Iris pigment epithelial cell (primary cell): Measurements from ENCODE around the gene TEKT3.

Source experiments
- DNase-seq: peaks from one replicate; pipeline ENCODE4 v3.0.0-alpha.2; 2011; ENCODE audit warnings: low read depth

Gene TEKT3

DNA sequence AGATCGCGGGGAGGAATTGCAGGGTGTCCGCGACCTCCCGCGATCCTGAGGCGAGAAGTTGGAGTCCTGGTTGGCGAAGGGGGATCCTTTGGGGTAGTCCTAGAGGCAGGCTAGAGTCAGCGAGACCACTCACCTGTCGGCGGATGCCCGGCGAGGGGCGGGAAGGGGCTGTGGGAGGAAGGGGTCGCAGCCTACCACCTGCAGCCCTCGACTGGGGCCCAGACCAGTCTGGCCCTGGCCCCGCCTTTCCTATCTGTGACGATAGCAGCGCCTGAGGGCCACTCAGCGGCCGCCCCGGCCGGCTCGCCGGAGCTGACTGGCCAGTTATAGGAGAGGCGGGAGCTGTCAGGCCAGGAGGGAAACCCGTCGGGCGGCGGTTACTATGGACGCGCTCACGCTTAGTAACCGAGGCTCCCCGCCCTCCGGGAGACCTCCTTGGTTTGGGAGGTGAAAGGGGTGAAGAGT lies at the start of gene TEKT3:
TSS of gene TEKT3 (minus strand) at position 213 of the 465 bp plus-strand sequence. CDS start 10,012 bp downstream, outside the sequence.
- peak; percentile 83 for DNase-seq

DNA sequence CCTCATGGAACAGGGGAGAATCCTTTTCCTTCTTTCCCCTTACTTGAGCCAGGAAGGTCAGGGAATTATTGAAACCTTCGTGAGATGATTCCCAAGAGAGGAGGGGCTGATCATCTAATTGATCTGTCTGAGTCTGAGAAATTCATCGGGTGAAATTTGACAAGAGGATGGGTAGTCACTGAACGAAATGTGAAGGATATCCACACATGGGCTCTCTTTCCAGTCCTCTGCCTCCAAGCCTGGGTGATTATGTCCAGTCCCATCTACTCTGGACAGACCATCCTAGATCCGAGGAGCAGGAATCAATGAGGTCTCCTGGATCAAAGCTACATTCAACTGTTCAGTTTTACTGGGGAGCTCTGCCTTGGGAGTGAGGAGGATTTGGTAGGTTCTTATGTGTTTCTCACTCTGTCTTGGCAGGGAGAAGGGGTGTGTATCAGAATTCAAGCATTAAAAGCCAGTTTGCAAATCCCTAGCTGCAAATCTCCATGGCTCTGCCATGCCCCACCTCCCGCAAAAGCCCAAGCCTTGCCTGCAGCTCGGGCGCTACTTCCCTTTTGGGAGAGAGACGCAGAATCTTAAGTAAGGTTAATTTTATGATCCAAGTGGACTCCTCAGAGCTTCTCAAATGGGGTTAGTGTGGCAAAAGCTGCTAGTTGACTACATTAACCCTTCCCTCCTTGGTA lies 47.1 kb upstream of the TEKT3 start:
- no peak for DNase-seq

DNA sequence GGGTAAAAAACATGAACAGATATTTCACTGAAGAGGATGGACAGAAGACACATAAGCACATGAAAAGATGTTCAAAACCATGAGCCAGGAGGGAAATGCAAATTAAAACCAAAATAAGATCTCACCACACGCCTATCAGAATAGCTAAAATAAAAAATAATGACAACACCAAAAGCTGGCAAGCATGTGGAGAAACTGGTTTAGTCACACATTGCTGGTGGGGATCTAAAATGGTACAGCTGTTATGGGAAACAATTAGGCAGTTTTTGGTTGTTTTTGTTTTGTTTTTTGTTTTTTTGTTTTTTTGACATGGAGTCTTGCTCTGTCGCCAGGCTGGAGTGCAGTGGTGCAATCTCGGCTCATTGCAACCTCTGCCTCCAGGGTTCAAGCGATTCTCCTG lies 44.7 kb upstream of the TEKT3 start:
- DNase-seq: no peak

DNA sequence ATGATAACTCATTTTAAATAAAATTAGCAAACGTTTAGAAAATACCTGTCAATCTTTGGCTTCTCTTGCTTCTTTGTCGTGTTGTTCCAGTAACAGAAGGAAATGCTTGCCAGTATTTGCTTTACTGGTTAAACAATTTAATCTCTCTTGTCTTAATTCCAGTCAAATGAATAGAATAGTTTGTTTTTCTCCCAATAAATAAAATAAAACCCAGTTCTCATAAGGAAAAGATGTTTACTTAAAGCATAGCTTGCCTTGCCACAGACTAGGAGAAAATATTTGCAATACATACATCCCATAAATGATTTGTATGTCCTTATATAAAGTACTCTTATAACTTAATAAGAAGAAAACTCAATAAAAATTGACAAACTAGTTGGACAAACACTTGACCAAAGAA lies 43.9 kb upstream of the TEKT3 start:
- DNase-seq: no peak

DNA sequence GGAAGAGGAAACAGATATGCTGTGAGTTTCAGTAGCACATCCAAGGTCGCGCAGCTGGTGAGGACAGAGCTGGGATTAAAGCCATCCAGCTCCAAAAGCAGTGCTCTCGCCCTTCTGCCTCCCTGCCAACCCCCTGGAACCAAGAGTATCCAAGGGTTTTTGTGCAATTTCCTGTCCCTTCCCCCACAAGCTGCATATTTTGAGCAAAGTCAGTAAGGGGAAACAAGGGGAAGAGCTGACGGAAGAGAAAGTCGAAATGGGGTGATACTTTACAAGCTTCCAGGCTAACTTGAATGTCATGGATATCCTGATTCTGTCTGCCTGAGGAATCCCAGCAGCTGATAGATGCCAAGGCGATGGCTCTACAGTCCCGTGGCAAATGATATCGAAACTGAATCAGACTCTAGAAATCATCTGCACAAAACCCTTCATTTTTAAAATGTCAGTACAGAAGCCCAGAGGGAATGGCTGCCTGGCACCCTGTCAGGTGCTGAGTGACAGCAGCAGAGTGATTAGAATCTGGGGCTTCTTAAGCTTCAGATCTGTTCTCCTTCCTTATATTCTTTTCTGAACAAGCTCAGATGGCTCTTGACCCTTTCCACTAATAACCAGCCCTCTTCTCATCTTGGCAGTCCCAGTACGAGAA lies 42.9 kb upstream of the TEKT3 start:
- peak; percentile 15 for DNase-seq

DNA sequence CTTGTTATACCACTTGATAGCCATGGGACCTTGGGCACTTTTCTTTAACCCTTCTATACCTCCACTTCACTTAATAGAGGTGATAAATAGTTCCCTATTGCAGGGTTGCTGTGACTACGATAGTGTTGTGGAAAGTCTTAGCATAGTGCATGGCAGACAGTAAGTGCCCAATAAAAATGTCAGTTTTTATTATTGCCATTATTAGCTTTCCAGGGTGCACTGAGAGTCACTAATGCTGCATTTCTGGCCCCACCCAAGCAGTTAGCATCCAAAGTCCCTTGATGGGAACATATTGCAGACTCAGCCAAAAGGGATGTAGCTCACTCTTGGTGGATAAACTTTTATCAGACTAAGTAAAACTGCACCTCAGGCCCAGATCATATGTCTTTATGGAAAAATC lies 41.5 kb upstream of the TEKT3 start:
- no peak for DNase-seq

DNA sequence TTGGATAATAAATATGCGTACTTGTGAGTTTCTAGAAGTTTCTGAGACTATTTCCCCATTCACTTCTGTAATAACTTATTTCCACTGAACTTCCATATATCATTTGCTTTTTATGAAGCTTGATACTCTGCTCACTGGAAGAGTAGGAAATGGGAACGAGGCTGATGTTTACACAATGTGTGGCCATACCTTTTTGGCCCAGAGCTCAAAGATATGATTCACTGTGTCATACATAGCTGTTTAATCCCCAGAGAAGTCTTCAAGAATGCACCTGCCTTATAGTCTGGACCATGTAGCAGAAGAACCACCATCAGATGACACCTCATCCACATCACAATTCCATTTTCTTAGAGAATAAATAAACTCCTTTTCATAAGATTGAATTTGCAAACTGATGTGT lies 40.3 kb upstream of the TEKT3 start:
- peak; percentile 57 for DNase-seq

DNA sequence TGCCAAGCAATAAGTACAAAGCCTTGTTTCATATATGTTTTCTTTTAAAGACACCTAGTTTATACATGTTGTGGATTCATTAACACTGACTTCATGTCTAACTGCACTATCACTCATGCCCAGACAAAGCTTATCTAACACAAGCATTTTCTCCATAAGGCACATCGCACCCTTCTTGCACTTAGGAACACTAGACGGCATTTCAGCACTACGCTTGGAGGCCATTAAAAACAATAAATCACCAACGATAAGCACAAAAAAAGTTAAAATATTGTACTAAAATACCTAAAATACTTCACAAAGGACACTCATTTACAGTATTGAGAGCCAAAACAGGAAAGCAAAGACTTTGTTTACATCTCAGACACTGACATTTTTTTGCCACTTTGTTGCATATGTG lies 39.0 kb upstream of the TEKT3 start:
- DNase-seq: no peak

DNA sequence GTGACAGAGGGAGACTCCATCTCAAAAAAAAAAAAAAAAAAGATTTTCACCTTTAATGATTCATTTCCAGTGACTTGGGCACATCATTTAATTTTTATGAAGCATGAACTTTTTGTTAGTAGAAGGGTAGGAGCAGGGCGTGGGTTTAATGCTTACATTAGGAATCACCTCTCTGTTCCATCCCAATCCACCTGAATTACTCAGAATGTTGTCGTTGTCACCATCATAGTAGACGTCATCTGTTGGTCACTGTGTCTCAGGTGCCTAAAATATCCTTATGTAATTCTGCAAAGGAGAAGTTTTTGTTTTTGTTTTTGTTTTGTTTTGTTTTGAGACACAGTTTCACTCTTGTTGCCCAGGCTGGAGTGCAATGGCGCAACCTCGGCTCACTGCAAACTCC lies 38.3 kb upstream of the TEKT3 start:
- no peak for DNase-seq

DNA sequence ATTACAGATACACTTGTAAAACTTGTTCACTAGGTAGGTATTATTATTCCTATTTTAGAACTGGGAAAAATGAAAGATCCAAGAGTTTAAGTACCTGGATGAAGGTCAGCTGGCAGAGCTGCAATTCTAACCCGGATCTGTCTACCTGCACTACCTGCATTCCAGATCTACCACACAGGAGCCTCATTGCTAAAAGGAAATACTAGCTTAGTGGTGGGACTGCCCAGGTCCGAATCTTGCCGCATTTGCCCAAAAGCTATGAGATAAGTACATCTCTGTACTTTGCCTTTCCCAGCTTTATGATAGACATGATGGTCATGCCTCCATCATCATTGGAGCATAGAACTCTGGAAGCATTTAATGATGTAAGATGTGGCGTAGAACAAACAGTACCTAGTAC lies 36.8 kb upstream of the TEKT3 start:
- DNase-seq: no peak

DNA sequence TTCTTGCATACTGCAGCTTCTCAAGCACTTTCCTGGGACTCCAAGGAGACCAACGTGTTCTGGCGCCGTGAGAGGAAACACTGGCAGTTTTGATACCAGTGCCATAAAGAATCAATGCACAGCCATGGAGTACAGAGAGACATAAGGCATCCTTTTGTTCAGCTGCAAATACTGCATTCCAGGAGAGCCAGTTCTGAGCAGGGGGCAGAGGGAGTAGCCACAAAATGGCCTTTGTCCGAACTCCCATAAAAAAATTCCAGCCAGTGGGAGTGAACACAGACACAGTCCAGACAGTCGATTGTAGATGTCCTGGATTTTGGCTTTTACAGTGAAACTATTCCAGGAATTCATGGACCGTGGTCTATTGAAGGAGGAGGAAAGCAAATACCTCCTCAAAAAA lies 36.2 kb upstream of the TEKT3 start:
- DNase-seq: peak; percentile 21

DNA sequence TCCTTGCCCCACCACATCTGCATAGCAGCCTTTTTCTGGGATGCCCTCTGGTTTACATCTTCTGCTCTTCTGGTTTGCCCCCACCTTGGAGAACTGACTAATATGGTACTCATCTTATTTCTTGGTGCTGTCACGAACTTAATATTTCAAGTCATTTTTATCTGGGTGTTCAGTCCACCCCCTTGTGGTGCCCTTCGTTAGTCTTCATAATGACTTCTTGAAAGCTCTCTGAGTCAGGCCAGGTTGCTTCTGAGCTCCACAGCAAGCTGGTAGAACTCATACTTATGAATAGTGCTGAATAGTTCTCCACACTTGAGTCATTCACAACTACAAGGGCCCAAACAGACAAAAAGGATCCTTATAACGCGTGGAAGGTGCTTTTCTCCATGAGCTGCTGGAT lies 35.8 kb upstream of the TEKT3 start:
- DNase-seq: peak; percentile 36

DNA sequence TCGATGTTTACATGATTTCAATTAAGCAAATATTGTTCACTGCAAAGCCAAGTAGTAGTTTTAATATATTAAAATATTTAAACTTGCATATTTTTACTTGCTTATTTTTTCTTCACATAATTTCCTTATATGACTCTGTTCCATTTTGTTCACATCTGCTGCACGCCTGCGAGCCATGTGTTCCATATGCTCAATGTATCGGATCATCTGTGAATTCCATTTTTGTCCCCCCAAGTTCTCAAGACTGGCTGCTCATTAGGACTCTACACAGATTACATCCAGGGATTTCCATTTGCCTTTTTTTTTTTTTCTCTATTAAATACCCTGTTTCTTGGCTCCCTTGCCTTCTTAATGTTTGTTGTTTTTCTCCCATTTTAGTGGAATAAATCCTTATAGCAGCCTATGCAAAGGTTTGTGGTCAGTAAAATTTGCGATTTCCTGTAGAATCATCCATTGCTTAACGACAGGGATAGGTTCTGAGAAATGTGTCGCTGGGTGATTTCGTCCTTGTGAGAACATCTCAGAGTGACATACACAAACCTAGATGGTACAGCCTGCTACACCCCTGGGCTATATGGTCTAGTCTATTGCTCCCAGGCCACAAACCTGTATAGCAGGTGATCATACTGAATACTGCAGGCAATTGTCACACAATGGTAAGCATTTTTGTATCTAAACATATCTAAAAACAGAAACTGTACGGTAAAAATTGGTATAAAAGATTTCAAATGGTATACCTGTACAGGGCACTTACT lies 30.2 kb upstream of the TEKT3 start:
- DNase-seq: no peak

DNA sequence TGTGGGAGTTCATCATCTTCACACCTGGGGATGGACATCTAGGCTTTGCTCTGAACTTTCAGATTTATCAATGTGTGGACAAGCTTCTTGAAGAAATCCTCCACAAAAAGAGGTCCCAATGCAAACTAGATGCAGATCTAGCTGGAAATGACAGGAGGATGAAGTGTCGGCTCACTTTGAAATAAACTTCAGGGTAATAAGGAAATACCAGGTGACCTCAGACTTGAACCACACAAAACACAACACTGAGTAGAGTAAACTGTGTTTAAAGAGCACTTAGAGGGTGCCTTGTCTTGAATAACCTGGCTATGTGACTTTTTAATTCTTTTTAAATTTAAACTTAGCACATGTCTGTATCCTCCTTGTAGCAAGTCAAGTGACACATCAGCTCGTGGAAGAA lies 27.2 kb upstream of the TEKT3 start:
- no peak for DNase-seq

DNA sequence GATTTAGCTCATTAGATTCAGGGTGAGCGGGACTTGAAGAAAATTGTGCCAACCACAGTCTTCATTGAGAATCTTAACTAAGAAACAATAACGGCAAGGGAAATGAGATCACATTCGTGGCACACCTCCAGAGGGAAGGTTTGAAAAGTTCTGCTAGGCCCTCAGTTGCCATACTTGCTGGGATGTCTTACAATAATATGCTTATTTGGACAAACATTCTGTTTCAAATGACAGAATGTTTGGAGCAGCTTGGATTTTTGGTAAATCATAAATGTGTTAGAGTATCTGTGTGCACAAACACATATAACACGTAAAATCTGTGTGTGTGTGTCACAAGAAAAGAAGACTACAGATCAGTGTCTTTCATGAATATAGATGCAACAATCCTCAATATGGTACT lies 24.6 kb upstream of the TEKT3 start:
- no peak for DNase-seq

DNA sequence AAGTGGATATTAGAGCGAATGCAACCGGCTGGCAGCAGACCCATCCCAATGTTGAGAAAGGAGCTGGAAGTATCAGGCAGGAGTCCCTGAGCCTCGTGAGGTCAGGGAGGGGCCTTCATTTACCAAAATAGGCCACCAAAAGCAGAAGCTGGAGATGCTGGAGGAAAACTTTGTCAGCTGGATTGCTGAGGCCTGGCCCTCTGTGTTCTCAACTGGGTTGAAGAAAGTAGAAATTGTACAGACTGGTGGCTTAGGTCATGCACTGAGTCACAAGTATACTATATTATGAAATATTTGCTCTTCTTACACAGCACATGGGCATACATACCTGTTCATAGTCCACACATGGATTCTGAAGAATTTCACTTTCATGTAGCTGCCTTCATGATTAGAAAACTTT lies 23.2 kb upstream of the TEKT3 start:
- DNase-seq: peak; percentile 11

DNA sequence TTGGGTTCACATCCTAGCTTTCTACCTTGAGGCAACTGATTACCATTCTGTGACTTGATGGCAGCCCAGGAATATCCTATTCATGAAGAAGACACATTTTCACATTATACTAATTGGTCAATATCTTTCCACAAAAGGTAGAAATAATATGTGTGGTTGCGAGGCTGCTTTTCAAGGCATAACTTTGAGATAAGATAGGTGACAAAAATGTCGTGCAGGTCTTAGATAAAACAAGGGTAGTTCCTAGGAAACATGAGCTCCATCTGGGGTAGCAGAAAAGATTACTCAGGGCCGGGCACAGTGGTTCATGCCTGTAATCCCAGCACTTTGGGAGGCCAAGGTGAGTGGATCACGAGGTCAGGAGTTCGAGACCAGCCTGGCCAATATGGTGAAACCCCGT lies 22.3 kb upstream of the TEKT3 start:
- no peak for DNase-seq

DNA sequence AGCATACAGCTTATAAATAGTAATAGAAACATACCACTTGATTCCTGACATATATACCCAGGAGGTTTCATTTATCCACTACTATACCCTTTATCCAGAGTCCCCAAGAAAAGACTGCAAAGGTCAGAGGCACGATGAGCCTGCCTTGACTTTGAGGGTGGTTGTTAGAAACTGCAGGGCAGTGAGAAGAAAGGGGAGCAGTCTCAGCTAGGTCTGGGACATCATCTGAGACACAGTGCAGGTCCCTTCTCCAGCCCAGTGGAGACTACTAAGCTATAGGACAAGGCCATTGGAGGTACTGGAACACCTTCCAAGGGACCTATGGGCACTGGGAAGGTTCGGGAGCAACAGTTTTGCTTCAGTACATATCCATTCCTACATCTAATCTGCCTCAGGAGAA lies 20.2 kb upstream of the TEKT3 start:
- no peak for DNase-seq

DNA sequence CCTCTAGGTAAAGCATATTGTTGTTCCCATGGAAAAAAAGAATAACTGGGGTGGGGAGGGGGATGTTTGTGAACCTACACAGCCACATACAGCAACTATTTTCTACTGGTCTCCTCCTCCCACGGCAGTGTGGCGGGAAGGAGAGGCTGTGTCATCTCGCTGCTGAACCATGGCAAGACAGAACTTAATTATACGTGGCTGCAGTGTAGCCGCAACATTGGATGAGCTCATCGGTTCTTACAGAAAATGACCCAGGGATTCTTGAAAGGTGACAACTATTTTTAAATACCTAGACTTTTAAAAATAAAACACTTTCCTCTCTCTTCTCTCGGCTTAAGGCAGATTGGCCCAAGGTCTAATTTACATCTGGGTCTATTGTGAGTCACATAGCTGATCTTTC lies 19.8 kb upstream of the TEKT3 start:
- no peak for DNase-seq

DNA sequence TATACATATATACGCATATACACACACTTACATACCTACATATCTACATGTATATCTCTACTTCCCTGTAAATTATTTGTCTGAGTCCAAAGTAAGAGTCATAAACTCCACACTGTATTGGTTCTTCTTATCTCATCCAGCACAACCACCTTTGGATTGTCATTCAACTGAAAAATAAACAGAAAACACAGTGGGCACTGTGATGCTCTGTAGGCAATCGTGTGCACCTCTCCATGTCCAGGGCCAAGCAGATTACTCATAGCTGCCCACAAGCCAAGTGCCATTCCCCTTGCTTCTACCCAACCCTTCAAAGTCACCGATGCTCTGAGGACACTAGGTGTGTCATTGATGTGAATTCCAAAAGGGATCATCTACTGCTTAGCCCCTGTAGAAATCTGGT lies 12.9 kb upstream of the TEKT3 start:
- no peak for DNase-seq

DNA sequence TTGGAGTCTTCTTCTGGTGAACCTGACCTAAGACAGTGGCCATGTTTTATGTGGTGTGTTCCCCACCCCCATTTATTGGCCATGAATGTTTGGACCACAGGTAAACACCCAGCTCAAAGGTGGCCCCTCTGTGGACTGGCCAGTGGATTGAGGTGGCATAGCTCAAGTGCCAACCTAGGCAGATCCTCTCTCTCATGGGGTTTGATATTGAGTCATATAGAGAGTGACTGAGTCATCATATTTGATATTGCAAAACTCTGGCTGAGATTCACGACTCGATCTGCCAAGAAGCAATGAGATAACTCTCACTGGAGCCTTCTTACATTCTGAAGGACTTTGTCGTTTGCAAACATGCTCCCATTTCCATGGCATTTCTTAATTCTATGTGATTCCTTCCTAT lies 10.5 kb upstream of the TEKT3 start:
- peak; percentile 92 for DNase-seq

DNA sequence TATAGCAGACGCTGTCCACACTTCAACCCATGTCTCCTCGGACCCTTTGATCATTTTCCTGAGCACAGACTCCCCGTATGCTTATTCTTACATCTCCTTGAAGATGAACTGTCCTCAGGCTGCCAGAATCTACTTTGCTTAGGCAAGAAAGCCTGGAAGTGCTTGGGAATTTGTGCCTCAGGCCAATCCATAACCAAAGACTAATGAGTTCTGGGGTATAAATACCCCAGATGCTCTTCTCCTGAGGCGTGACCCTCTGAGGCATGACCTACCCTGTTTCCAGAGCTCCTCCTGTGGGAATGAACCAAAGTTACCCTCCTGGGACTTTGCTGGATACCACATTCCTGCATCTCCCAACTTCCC lies 10.1 kb upstream of the TEKT3 start:
- DNase-seq: no peak

DNA sequence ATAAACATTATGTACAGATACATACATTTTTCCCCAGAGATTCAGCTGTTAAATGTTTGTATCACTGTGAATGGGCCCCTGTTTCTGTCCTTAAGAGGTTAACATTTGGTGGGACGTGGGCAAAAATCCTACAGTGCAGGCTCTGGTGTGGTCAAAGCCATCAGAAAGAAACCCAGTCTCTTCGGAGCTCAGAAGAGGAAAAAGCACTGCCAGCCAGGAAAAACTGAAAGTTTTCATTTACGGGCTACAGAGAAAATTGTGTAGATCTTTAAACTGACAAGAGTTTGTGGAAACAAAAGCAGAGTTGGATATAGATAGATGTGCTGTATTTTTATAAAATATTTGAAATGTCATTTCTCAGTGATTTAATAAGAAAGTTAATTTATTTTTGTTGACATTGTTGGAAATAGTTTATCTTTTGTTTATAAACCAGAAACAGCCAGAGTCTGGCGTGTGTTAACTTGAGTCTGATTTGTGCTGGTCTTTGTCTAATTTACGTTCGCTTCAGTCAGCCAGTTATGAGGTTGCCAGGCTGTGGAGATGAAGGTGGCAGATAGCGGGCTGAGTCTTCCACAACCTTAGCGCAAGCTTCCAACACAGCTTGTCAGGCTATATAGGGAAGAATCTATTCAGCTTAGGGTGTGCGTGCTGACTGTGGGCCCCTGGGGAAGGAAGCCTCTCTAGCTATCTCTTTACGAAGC lies 9.5 kb upstream of the TEKT3 start:
- DNase-seq: no peak
